Left cardiac atrium (tissue), 4 donors: ENCODE data around the gene HSD17B1. TPM values are rescaled to one million over a fixed set of nuclear protein-coding genes. Genes with fewer than 3 reads are reported as not detected.
"Not testable (repeated sequence)": the region's sequence is repeated elsewhere in the genome, so short reads cannot be mapped to it uniquely, and the experiment has no call there.

Source experiments
- ATAC-seq, 2 donors: fragments of 200-7000 bp; cut with Tn5 transposase; one replicate each; pipeline ENCODE4 v1.9.1; 2020; ENCODE audit warnings: mild to moderate bottlenecking in 2 of 2, moderate library complexity in 2 of 2
- DNase-seq: peaks from one replicate; pipeline ENCODE4 v3.0.0-alpha.2; 2020
- intact Hi-C, 2 donors: fragments of 100-400 bp; cut with DNase I; formaldehyde crosslinking; loops; one replicate each; pipeline versions ENCODE4 v1.14.1 to v1.15.1; 2022 to 2023
- total RNA-seq, 2 donors: library from RNA; stranded (reverse); fragmentation: NEBNext Ultra II Directional; extraction: Animal tissue kit (Norgen Biotek cat#: 25700); gene quantifications; one replicate each; pipeline ENCODE4 v1.2.1, GENCODE V29; 2021
- donor health status: DM: no; HTN: yes; CAD: no.
- donor health status: DM: no; HTN: yes; CAD: no; lungs with severe emphysema.
- donor health status: DM: yes; HTN: yes; CAD: no.
- donor health status: Dilated cardiomyopathy.

HSD17B1 gene
- total RNA-seq, 2 donors from 2014 or later = 2.8 to 3.7 TPM

GRCh38 chr17:42540558-42540957 is 12.2 kb upstream of the HSD17B1 start:
- DNase-seq, ATAC-seq, intact Hi-C loops: not testable (repeated sequence)

GRCh38 chr17:42541041-42541833 is 11.5 kb upstream of the HSD17B1 start:
- intact Hi-C loops = no loop called here
- DNase-seq = no peak
- ATAC-seq = no peak

- DNase-seq = no peak
- no peak for ATAC-seq
- intact Hi-C loops = no loop called here
Observed at GRCh38 chr17:42543190-42544079, 9.3 kb upstream of the HSD17B1 start.

GRCh38 chr17:42544874-42545283 is 7.8 kb upstream of the HSD17B1 start:
- intact Hi-C loops = no loop called here
- ATAC-seq = no peak
- no peak for DNase-seq

GRCh38 chr17:42545755-42546505 is 6.8 kb upstream of the HSD17B1 start:
- DNase-seq, intact Hi-C loops, ATAC-seq: not testable (repeated sequence)

- DNase-seq (no peak), ATAC-seq (peak; percentile 6 to 19)
- intact Hi-C loops = no loop called here
Observed at GRCh38 chr17:42547001-42547461, 5.7 kb upstream of the HSD17B1 start.

- intact Hi-C loops = no loop called here
- ATAC-seq = peak; percentile 8 to 17
- DNase-seq = no peak
Observed at GRCh38 chr17:42547698-42548069, 5.0 kb upstream of the HSD17B1 start.

- DNase-seq = peak; percentile 70
- ATAC-seq = peak; percentile 53 to 79
Observed at GRCh38 chr17:42548070-42548837, 4.5 kb upstream of the HSD17B1 start.

GRCh38 chr17:42548993-42549755 is 3.5 kb upstream of the HSD17B1 start:
- DNase-seq (no peak), ATAC-seq (no peak)
- intact Hi-C loops = no loop called here

More at GRCh38 chr17:42548070-42548837, 4.5 kb upstream of the HSD17B1 start:
- intact Hi-C loops = no loop called here

GRCh38 chr17:42553161-42553818 is 567 bp downstream of the HSD17B1 start:
- ATAC-seq = no peak

GRCh38 chr17:42553866-42554249 is 1.1 kb downstream of the HSD17B1 start:
- intact Hi-C loops = no loop called here
- DNase-seq (no peak), ATAC-seq (peak in 1 of 2 donors; percentile 12)

More at GRCh38 chr17:42553161-42553818, 567 bp downstream of the HSD17B1 start:
- intact Hi-C loops = no loop called here
- DNase-seq = no peak

GRCh38 chr17:42554250-42555121 is 1.8 kb downstream of the HSD17B1 start:
- ATAC-seq = peak; percentile 94 to 95

GRCh38 chr17:42555122-42555622 is 2.4 kb downstream of the HSD17B1 start:
- DNase-seq = no peak
- intact Hi-C loops = no loop called here
- peak in 1 of 2 donors; percentile 3 for ATAC-seq

More at GRCh38 chr17:42554250-42555121, 1.8 kb downstream of the HSD17B1 start:
- DNase-seq = peak; percentile 93
- intact Hi-C loops = no loop called here

- ATAC-seq, intact Hi-C loops, DNase-seq: not testable (repeated sequence)
Observed at GRCh38 chr17:42555961-42556617, 3.4 kb downstream of the HSD17B1 start.

GRCh38 chr17:42559075-42559474 is 6.4 kb downstream of the HSD17B1 start:
- no peak for ATAC-seq
- no peak for DNase-seq
- intact Hi-C loops = no loop called here
